H1 (cell line): ENCODE results near the gene SYNE4. TPM values are rescaled to one million over a fixed set of nuclear protein-coding genes. Genes with fewer than 3 reads are reported as not detected.

Experiments
- CTCF ChIA-PET: fragments of 300-600 bp; sonication (Branson Sonifier 250); formaldehyde crosslinking; loops from one replicate; lab custom pipeline; 2021; ENCODE audit not compliant: partially characterized antibody; lab: Charles Lee
- POLR2A ChIA-PET: fragments of 300-600 bp; sonication (Branson Sonifier 250); formaldehyde crosslinking; loops from one replicate; lab custom pipeline; 2021; ENCODE audit warnings: inconsistent platforms; ENCODE audit not compliant: partially characterized antibody; lab: Charles Lee
- DNase-seq, 2 experiments: peaks; one replicate each; pipeline versions ENCODE4 v3.0.0 to v3.0.0-alpha.2; 2010 to 2022; ENCODE audit warnings: low spot score in 2 of 2, low read depth in 1 of 2, mixed read lengths in 1 of 2
- FAIRE-seq: peaks from 2 replicates; lab custom pipeline; 2011; peaks lifted over from hg19 to GRCh38; lab: Jason Lieb, UNC
- H2AFZ ChIP-seq: 2 replicates; pipeline ENCODE4 v1.8.1; 2012; ENCODE audit warnings: low read length, inconsistent platforms
- H2AK5ac ChIP-seq: 2 replicates; pipeline ENCODE4 v1.6.1; 2013; ENCODE audit warnings: low read depth, low read length
- H2BK120ac ChIP-seq: replicated peaks from 2 replicates; pipeline ENCODE3; 2013; ENCODE audit warnings: low read depth, low read length, inconsistent platforms
- H2BK12ac ChIP-seq: 2 replicates; pipeline ENCODE4 v1.6.1; 2013; ENCODE audit warnings: low read depth, low read length
- H2BK15ac ChIP-seq: 2 replicates; pipeline ENCODE4 v1.6.1; 2013; ENCODE audit warnings: low read length
- H2BK20ac ChIP-seq: 2 replicates; pipeline ENCODE4 v1.6.1; 2013; ENCODE audit warnings: low read length
- H2BK5ac ChIP-seq: 2 replicates; pipeline ENCODE4 v1.6.1; 2013; ENCODE audit warnings: low read depth, low read length
- H3K14ac ChIP-seq: 2 replicates; pipeline ENCODE4 v1.6.1; 2013; ENCODE audit warnings: inconsistent platforms; ENCODE audit not compliant: insufficient read length
- H3K18ac ChIP-seq: 2 replicates; pipeline ENCODE4 v1.6.1; 2013; ENCODE audit warnings: low read length; ENCODE audit errors: extremely low read depth
- H3K23ac ChIP-seq: 2 replicates; pipeline ENCODE4 v1.6.1; 2013; ENCODE audit warnings: inconsistent platforms; ENCODE audit not compliant: insufficient read length
- H3K23me2 ChIP-seq: 2 replicates; pipeline ENCODE4 v1.6.1; 2013; ENCODE audit warnings: low read depth, low read length
- H3K27ac ChIP-seq: 2 replicates; pipeline ENCODE4 v1.6.1; 2011; ENCODE audit warnings: low read depth, low read length, inconsistent platforms
- H3K27me3 ChIP-seq, 4 experiments: replicated peaks in 1 of 4; 1 replicate in 1 of 4; 2 replicates in 3 of 4; pipeline versions ENCODE4 v1.6.1 to v1.8.1; 2011 to 2013; ENCODE audit warnings: low read length in 3 of 4, mild to moderate bottlenecking in 3 of 4, inconsistent platforms in 2 of 4, mixed read lengths in 2 of 4, moderate library complexity in 1 of 4; ENCODE audit not compliant: control insufficient read depth in 3 of 4, insufficient read depth in 3 of 4; ENCODE audit errors: extremely low read depth in 1 of 4
- H3K36me3 ChIP-seq, 4 experiments: 2 replicates each; pipeline versions ENCODE4 v1.6.1 to v1.8.1; 2011 to 2013; ENCODE audit warnings: mild to moderate bottlenecking in 4 of 4, low read length in 3 of 4, moderate library complexity in 2 of 4, control low read depth in 1 of 4, inconsistent platforms in 1 of 4; ENCODE audit not compliant: insufficient read depth in 4 of 4, control insufficient read depth in 2 of 4
- H3K4ac ChIP-seq: replicated peaks from 2 replicates; pipeline ENCODE3; 2013; ENCODE audit warnings: low read length, low read depth, mixed read lengths, inconsistent platforms; ENCODE audit not compliant: insufficient read length
- H3K4me1 ChIP-seq, 4 experiments: replicated peaks in 1 of 4; 1 replicate in 1 of 4; 2 replicates in 3 of 4; pipeline versions ENCODE4 v1.6.1 to v1.8.1; 2011 to 2013; ENCODE audit warnings: low read length in 3 of 4, inconsistent platforms in 2 of 4, mixed read lengths in 1 of 4; ENCODE audit not compliant: insufficient read depth in 4 of 4, control insufficient read depth in 3 of 4
- H3K4me2 ChIP-seq, 2 experiments: 2 replicates each; pipeline versions ENCODE4 v1.6.1 to v1.8.1; 2011 to 2013; ENCODE audit warnings: low read depth in 2 of 2, low read length in 2 of 2, control low read depth in 1 of 2, inconsistent platforms in 1 of 2, mild to moderate bottlenecking in 1 of 2; ENCODE audit not compliant: insufficient read depth in 1 of 2
- H3K4me3 ChIP-seq, 4 experiments: fragments of 200-600, 300-600 bp in 1 of 4; sonication (generic), shearing (Covaris generic), sonication (Bioruptor Twin) in 1 of 4; 2 replicates each; pipeline versions ENCODE4 v1.5.1 to v1.8.1; 2011 to 2016; ENCODE audit warnings: low read length in 4 of 4, low read depth in 3 of 4, control low read depth in 2 of 4, inconsistent platforms in 2 of 4, mild to moderate bottlenecking in 2 of 4, mixed read lengths in 1 of 4, moderate library complexity in 1 of 4; ENCODE audit not compliant: insufficient read depth in 2 of 4; ENCODE audit errors: extremely low read depth in 1 of 4
- H3K56ac ChIP-seq: replicated peaks from 2 replicates; pipeline ENCODE3; 2013; ENCODE audit warnings: low read depth, mild to moderate bottlenecking, mixed read lengths, low read length, inconsistent platforms; ENCODE audit not compliant: insufficient read length
- H3K79me1 ChIP-seq: 2 replicates; pipeline ENCODE4 v1.6.1; 2013; ENCODE audit warnings: low read depth, low read length, control low read depth
- H3K79me2 ChIP-seq, 2 experiments: 2 replicates each; pipeline versions ENCODE4 v1.6.1 to v1.8.1; 2012 to 2013; ENCODE audit warnings: low read length in 2 of 2, mild to moderate bottlenecking in 2 of 2, inconsistent platforms in 1 of 2; ENCODE audit not compliant: insufficient read depth in 2 of 2, control insufficient read depth in 1 of 2
- H3K9ac ChIP-seq, 4 experiments: replicated peaks in 1 of 4; 1 replicate in 1 of 4; 2 replicates in 3 of 4; pipeline versions ENCODE4 v1.6.1 to v1.8.1; 2011 to 2013; ENCODE audit warnings: low read depth in 3 of 4, low read length in 3 of 4, control low read depth in 2 of 4, mild to moderate bottlenecking in 2 of 4, moderate library complexity in 2 of 4, inconsistent platforms in 1 of 4; ENCODE audit errors: extremely low read depth in 1 of 4
- H3K9me3 ChIP-seq, 2 experiments: 2 replicates each; pipeline versions ENCODE4 v1.6.1 to v1.8.1; 2012 to 2013; ENCODE audit warnings: mild to moderate bottlenecking in 2 of 2, moderate library complexity in 2 of 2, control low read depth in 1 of 2, inconsistent platforms in 1 of 2, low read depth in 1 of 2, low read length in 1 of 2, mixed read lengths in 1 of 2; ENCODE audit not compliant: insufficient read depth in 2 of 2
- H4K20me1 ChIP-seq, 2 experiments: replicated peaks in 1 of 2; 2 replicates each; pipeline versions ENCODE3 to v1.8.1; 2011 to 2013; ENCODE audit warnings: inconsistent platforms in 2 of 2, low read length in 2 of 2, mild to moderate bottlenecking in 1 of 2; ENCODE audit not compliant: insufficient read depth in 2 of 2, control insufficient read depth in 1 of 2
- H4K5ac ChIP-seq: 2 replicates; pipeline ENCODE4 v1.6.1; 2013; ENCODE audit warnings: low read length, low read depth, mixed read lengths, inconsistent platforms; ENCODE audit not compliant: insufficient read length
- H4K8ac ChIP-seq: 2 replicates; pipeline ENCODE4 v1.8.0; 2013; ENCODE audit warnings: mild to moderate bottlenecking, moderate library complexity, low read length, inconsistent platforms; ENCODE audit not compliant: insufficient read depth; ENCODE audit errors: extremely low read depth
- H4K91ac ChIP-seq: replicated peaks from 2 replicates; pipeline ENCODE3; 2013; ENCODE audit warnings: low read length, mixed read lengths, inconsistent platforms; ENCODE audit not compliant: insufficient read length
- CTCF ChIP-seq, 3 experiments: IDR thresholded peaks; 1 replicate in 2 of 3; 2 replicates in 1 of 3; pipeline versions ENCODE4 v1.5.1 to v1.6.1; 2011; ENCODE audit warnings: low read length in 3 of 3, mild to moderate bottlenecking in 3 of 3, inconsistent platforms in 2 of 3, low read depth in 1 of 3, moderate library complexity in 1 of 3; ENCODE audit not compliant: insufficient read depth in 1 of 3; ENCODE audit errors: control extremely low read depth in 1 of 3
- E2F6 ChIP-seq: IDR thresholded peaks from 2 replicates; pipeline ENCODE4 v1.6.1; 2012; ENCODE audit warnings: inconsistent platforms
- EGR1 ChIP-seq: IDR thresholded peaks from 2 replicates; pipeline ENCODE4 v1.6.1; 2011; ENCODE audit warnings: low read depth, low read length, borderline replicate concordance
- FOSL1 ChIP-seq: IDR thresholded peaks from 2 replicates; pipeline ENCODE4 v1.6.1; 2011; ENCODE audit warnings: mild to moderate bottlenecking, low read depth, low read length, moderate library complexity; ENCODE audit not compliant: insufficient read depth
- KDM1A ChIP-seq: fragments of 200-600, 300-600 bp; sonication (generic); IDR thresholded peaks from 2 replicates; pipeline ENCODE4 v1.7.1; 2016; ENCODE audit warnings: mild to moderate bottlenecking, low read length, borderline replicate concordance
- MAFK ChIP-seq: IDR thresholded peaks from 2 replicates; pipeline ENCODE4 v1.6.1; 2012; ENCODE audit warnings: low read depth, mild to moderate bottlenecking, improper control_type of control experiment, low read length
- PHF8 ChIP-seq: fragments of 200-600 bp; sonication (generic); conservative IDR thresholded peaks from 2 replicates; pipeline ENCODE4 v1.7.1; 2012; ENCODE audit warnings: low read depth, mild to moderate bottlenecking, inconsistent platforms, low read length, moderate library complexity
- POLR2A ChIP-seq, 2 experiments: IDR thresholded peaks; 1 replicate in 1 of 2; 2 replicates in 1 of 2; pipeline ENCODE4 v1.6.1; 2011; ENCODE audit warnings: low read depth in 2 of 2, low read length in 2 of 2, mild to moderate bottlenecking in 2 of 2; ENCODE audit errors: control extremely low read depth in 1 of 2
- RBBP5 ChIP-seq: IDR thresholded peaks from 2 replicates; pipeline ENCODE4 v1.7.1; 2012; ENCODE audit warnings: low read depth, mild to moderate bottlenecking, inconsistent platforms, low read length, moderate library complexity, borderline replicate concordance
- SIN3A ChIP-seq, 2 experiments: IDR thresholded peaks in 1 of 2; conservative IDR thresholded peaks in 1 of 2; 2 replicates each; pipeline ENCODE4 v1.6.1; 2011 to 2012; ENCODE audit warnings: low read length in 2 of 2, improper control_type of control experiment in 1 of 2, low read depth in 1 of 2, mild to moderate bottlenecking in 1 of 2
- SRF ChIP-seq: IDR thresholded peaks from 2 replicates; pipeline ENCODE4 v1.6.1; 2011; ENCODE audit warnings: mild to moderate bottlenecking, low read depth, low read length, moderate library complexity
- polyA plus RNA-seq, 7 experiments: library from polyadenylated mRNA; depleted of rRNA in 3 of 7; stranded (reverse) in 5 of 7; unstranded in 2 of 7; fragments of >200 nt in 5 of 7; fragments of 200-250 nt in 2 of 7; gene quantifications; 1 replicate in 5 of 7; 2 replicates in 1 of 7; 4 replicates in 1 of 7; pipeline versions ENCODE4 v1.2.1 to v1.2.3, GENCODE V29; 2011 to 2013; ENCODE audit warnings: missing spikeins in 2 of 7, mixed read lengths in 2 of 7
- total RNA-seq: library from RNA; stranded (reverse); fragmentation: NEBNext Ultra II Directional; extraction: Animal tissue kit (Norgen Biotek cat#: 25700); gene quantifications from 2 replicates; pipeline ENCODE4 v1.2.1, GENCODE V29; 2021

SYNE4 gene
- total and polyA plus RNA-seq, 2 of the 8 experiments (the other 6 are each of a cell fraction or from before 2014, with no cell fraction given), result 20.8 to 22.6 TPM

- no peak overlapping the region for H3K9ac ChIP-seq
- H2BK20ac ChIP-seq, result no peak overlapping the region
- H4K91ac ChIP-seq, result no peak overlapping the region
- H3K27me3 ChIP-seq, result no peaks in the 10 kb centered on the region
- H3K79me2 ChIP-seq, result 0 out of 4 replicates have a peak, but pooled peaks cover 0 to 3% of the 10 kb centered on the region in 2 experiments
- no peak overlapping the region for H3K18ac ChIP-seq
- no peak overlapping the region for H3K4me2 ChIP-seq
- H3K4me1 ChIP-seq, result peaks cover 0 to 6% (median 3%) of the 10 kb centered on the region in 4 experiments; a peak in 6 of 7 replicates
- H4K20me1 ChIP-seq, result peaks cover 0 to 5% of the 10 kb centered on the region in 2 experiments
- H3K23ac ChIP-seq, result no peak overlapping the region
- no peak overlapping the region for H2BK120ac ChIP-seq
- H3K9me3 ChIP-seq, result no peaks in the 10 kb centered on the region
- FAIRE-seq, result no peak
- ChIA-PET POLR2A (interaction anchor here (1.0 kb wide), 1 partner anchor 63 kb away, joined by 3 read pairs; the partner anchor contains the start of gene OVOL3), CTCF (interaction anchor here (1.2 kb wide), 1 partner anchor 13 kb away, joined by 3 read pairs; no protein-coding TSS in a partner anchor)
- H3K56ac ChIP-seq, result no peak overlapping the region
- no peak overlapping the region for H3K27ac ChIP-seq
- no peak overlapping the region for H3K4ac ChIP-seq
- H4K5ac ChIP-seq, result no peak overlapping the region
- H2BK5ac ChIP-seq, result no peak overlapping the region
- no peaks in the 10 kb centered on the region for H3K79me1 ChIP-seq
- H2AFZ ChIP-seq, result no peak overlapping the region
- no peak overlapping the region for H3K14ac ChIP-seq
- no peak overlapping the region for H3K4me3 ChIP-seq
- DNase-seq, result no peak
- no peak overlapping the region for H2AK5ac ChIP-seq
- H2BK15ac ChIP-seq, result no peak overlapping the region
- no peaks in the 10 kb centered on the region for H3K36me3 ChIP-seq
- H3K23me2 ChIP-seq, result no peaks in the 10 kb centered on the region
- no peak overlapping the region for H2BK12ac ChIP-seq
- H4K8ac ChIP-seq, result no peak overlapping the region
- no peak for TF ChIP-seq SRF
- no peak for TF ChIP-seq E2F6
- TF ChIP-seq KDM1A, result no peak
- no peak for TF ChIP-seq RBBP5
- no peak for TF ChIP-seq SIN3A (conservative IDR thresholded peaks at IDR 0.05 in 1 of 2, IDR thresholded peaks at IDR 0.05 in 1 of 2; ENCODE audit: low read depth in 1 of 2, low read length in 2 of 2)
- TF ChIP-seq EGR1, result no peak
- no peak for TF ChIP-seq CTCF (IDR thresholded peaks at IDR 0.05; ENCODE audit: control extremely low read depth in 1 of 3, insufficient read depth in 1 of 3, low read depth in 1 of 3, low read length in 3 of 3)
- TF ChIP-seq PHF8, result no peak
- TF ChIP-seq POLR2A (IDR thresholded peaks at IDR 0.05; ENCODE audit: control extremely low read depth in 1 of 2, low read depth in 2 of 2, low read length in 2 of 2), result no peak
- no peak for TF ChIP-seq FOSL1
- no peak for TF ChIP-seq MAFK
These were observed 39.2 kb upstream of the SYNE4 start for GRCh38 chr19:36047835-36048234.
